ENCODE data around the gene RASA3.

GRCh38 chr13:114102521-114103288 is 29.7 kb downstream of the RASA3 start:
- no peak for TF ChIP-seq CTCF (IDR thresholded peaks at IDR 0.05)
- no peak for TF ChIP-seq POLR2AphosphoS5 (IDR thresholded peaks at IDR 0.05)

Data from transverse colon (tissue), 4 donors.